Astrocyte of the spinal cord (primary cell): ENCODE data around the gene PPP1R27.

ENCODE experiments used
- DNase-seq: peaks from one replicate; pipeline ENCODE4 v3.0.0; 2011; ENCODE audit warnings: low read depth, low spot score
- H3K4me3 ChIP-seq: 2 replicates; pipeline ENCODE4 v1.5.1; 2011; ENCODE audit warnings: low read depth, mild to moderate bottlenecking, low read length, moderate library complexity
- CTCF ChIP-seq: IDR thresholded peaks from 2 replicates; pipeline ENCODE4 v1.5.1; 2012; ENCODE audit warnings: low read depth, mild to moderate bottlenecking, low read length, inconsistent platforms
- in situ Hi-C: cut with HindIII; loops from 2 replicates; pipeline ENCODE4 v1.10.0; 2017; ENCODE audit warnings: low sequenced_read_pairs

Gene PPP1R27

DNA sequence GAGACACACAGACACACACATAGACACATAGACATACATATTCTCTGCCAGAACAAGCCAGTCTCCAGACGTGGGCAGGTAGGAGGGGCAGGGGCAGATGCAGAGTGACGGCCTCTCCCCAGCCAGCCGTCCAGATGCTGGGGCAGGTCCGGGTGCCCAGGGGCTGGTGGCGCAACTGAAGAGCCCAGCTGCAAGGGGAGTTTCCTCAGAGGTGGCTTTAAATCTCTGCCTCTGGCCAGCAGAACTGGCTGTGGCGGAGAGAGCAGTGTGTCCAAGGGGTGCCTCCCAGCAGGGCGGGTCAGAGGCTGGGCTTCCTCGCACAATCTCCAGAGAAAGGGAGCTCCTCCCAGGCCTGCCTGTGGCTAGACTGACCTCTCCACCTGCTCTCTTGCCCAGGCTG, 40.3 kb downstream of the PPP1R27 start:
- in situ Hi-C loops = no loop called here
- no peak overlapping the region for H3K4me3 ChIP-seq
- no peak for DNase-seq
- no peak for TF ChIP-seq CTCF

DNA sequence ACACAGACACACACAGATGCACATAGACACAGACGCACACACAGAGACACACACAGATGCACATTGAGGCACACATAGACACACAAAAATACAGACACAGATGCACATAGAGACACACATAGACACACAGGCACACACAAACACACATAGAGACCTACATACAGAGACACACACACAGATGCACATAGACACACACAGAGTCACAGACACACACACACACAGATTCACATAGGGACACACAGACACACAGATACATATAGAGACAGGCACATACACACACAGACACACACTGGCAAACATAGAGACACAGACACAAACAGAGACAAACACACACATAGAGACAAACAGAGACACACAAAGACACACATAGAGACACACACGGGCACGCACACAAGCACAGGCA, 40.8 kb downstream of the PPP1R27 start:
- no peak for DNase-seq
- TF ChIP-seq CTCF = no peak
- in situ Hi-C loops = no loop called here
- H3K4me3 ChIP-seq = no peak overlapping the region

GRCh38 chr17:81792675-81793615, 41.9 kb downstream of the PPP1R27 start:
- no peak overlapping the region for H3K4me3 ChIP-seq
- in situ Hi-C loops = no loop called here
- DNase-seq = no peak
- TF ChIP-seq CTCF = no peak
